HG02759 (cell line): Measurements from ENCODE around the gene CLEC19A.

Experiments used
- ATAC-seq: cut with Tn5 transposase; IDR thresholded peaks from one replicate; pipeline ENCODE4 v1.9.1; 2021; ENCODE audit warnings: mild to moderate bottlenecking, moderate library complexity; ENCODE audit not compliant: unreplicated experiment

CLEC19A gene

GRCh38 chr16:19284207-19284606 is 1.3 kb upstream of the CLEC19A start:
- no peak for ATAC-seq

GRCh38 chr16:19286827-19287226 is 1.3 kb downstream of the CLEC19A start:
- no peak for ATAC-seq

- ATAC-seq: no peak
Observed at GRCh38 chr16:19287241-19287640, 1.7 kb downstream of the CLEC19A start.

- ATAC-seq: no peak
Observed at GRCh38 chr16:19288872-19289799, 3.6 kb downstream of the CLEC19A start.

GRCh38 chr16:19289811-19290485 is 4.4 kb downstream of the CLEC19A start:
- no peak for ATAC-seq

GRCh38 chr16:19290860-19291259 is 5.3 kb downstream of the CLEC19A start:
- no peak for ATAC-seq

GRCh38 chr16:19291475-19291874 is 5.9 kb downstream of the CLEC19A start:
- no peak for ATAC-seq

GRCh38 chr16:19292186-19292585 is 6.7 kb downstream of the CLEC19A start:
- no peak for ATAC-seq

- ATAC-seq: peak; percentile 88
Observed at GRCh38 chr16:19294156-19294649, 8.7 kb downstream of the CLEC19A start.

- ATAC-seq: no peak
Observed at GRCh38 chr16:19295393-19295792, 9.9 kb downstream of the CLEC19A start.

- ATAC-seq: no peak
Observed at GRCh38 chr16:19297454-19297853, 11.9 kb downstream of the CLEC19A start.

- no peak for ATAC-seq
Observed at GRCh38 chr16:19299565-19299964, 14.0 kb downstream of the CLEC19A start.

- ATAC-seq: no peak
Observed at GRCh38 chr16:19301931-19302330, 16.4 kb downstream of the CLEC19A start.

GRCh38 chr16:19304750-19305149 is 19.2 kb downstream of the CLEC19A start:
- no peak for ATAC-seq

- ATAC-seq: no peak
Observed at GRCh38 chr16:19305443-19305842, 19.9 kb downstream of the CLEC19A start.

- no peak for ATAC-seq
Observed at GRCh38 chr16:19307587-19308241, 22.2 kb downstream of the CLEC19A start.

- no peak for ATAC-seq
Observed at GRCh38 chr16:19308392-19308791, 22.9 kb downstream of the CLEC19A start.

- ATAC-seq: no peak
Observed at GRCh38 chr16:19309178-19309577, 23.6 kb downstream of the CLEC19A start.

GRCh38 chr16:19314718-19315425 is 29.3 kb downstream of the CLEC19A start:
- no peak for ATAC-seq

- ATAC-seq: no peak
Observed at GRCh38 chr16:19315889-19316433, 30.4 kb downstream of the CLEC19A start.
